Neutrophil (primary cell): ENCODE measurements around the gene SLC1A1.

Experiments used
- H3K27ac ChIP-seq: fragments of 200-600 bp; sonication (generic); 2 replicates; pipeline ENCODE4 v1.5.1; 2016; ENCODE audit warnings: mild to moderate bottlenecking, moderate library complexity
- H3K27me3 ChIP-seq: fragments of 200-600 bp; sonication (generic); 2 replicates; pipeline ENCODE4 v1.6.0; 2016; ENCODE audit warnings: mild to moderate bottlenecking
- H3K36me3 ChIP-seq: fragments of 200-600 bp; sonication (generic); 2 replicates; pipeline ENCODE4 v1.5.1; 2017
- H3K4me1 ChIP-seq, 2 experiments: fragments of 200-600 bp in 1 of 2; sonication (generic) in 1 of 2; 1 replicate in 1 of 2; 2 replicates in 1 of 2; pipeline versions ENCODE4 v1.5.1 to v1.6.1; 2013 to 2016; ENCODE audit warnings: low read depth in 1 of 2, low read length in 1 of 2, mild to moderate bottlenecking in 1 of 2, moderate library complexity in 1 of 2; ENCODE audit not compliant: control insufficient read depth in 1 of 2, insufficient read depth in 1 of 2
- H3K4me3 ChIP-seq, 2 experiments: fragments of 200-600 bp in 1 of 2; sonication (generic) in 1 of 2; 1 replicate in 1 of 2; 2 replicates in 1 of 2; pipeline ENCODE4 v1.5.1; 2013 to 2016; ENCODE audit warnings: low read depth in 1 of 2, low read length in 1 of 2, mild to moderate bottlenecking in 1 of 2, moderate library complexity in 1 of 2
- H3K9me3 ChIP-seq: fragments of 200-600 bp; sonication (generic); 2 replicates; pipeline ENCODE4 v1.5.1; 2016
- CTCF ChIP-seq: fragments of 200-600 bp; sonication (generic); IDR thresholded peaks from 2 replicates; pipeline ENCODE4 v1.5.1; 2016; ENCODE audit warnings: antibody characterized with exemption

The SLC1A1 gene

GRCh38 chr9:4547016-4547415, 56.7 kb downstream of the SLC1A1 start:
- H3K4me3 ChIP-seq, result no peak overlapping the region
- no peak for TF ChIP-seq CTCF
- H3K36me3 ChIP-seq, result no peaks in the 10 kb centered on the region
- H3K27me3 ChIP-seq, result peaks cover 17% of the 10 kb centered on the region
- H3K4me1 ChIP-seq, result no peaks in the 10 kb centered on the region
- no peaks in the 10 kb centered on the region for H3K9me3 ChIP-seq
- no peak overlapping the region for H3K27ac ChIP-seq

GRCh38 chr9:4548811-4549725, 58.8 kb downstream of the SLC1A1 start:
- Histone ChIP-seq H3K4me3 (no peak overlapping the region), H3K9me3 (no peaks in the 10 kb centered on the region), H3K36me3 (no peaks in the 10 kb centered on the region), H3K4me1 (no peaks in the 10 kb centered on the region), H3K27ac (no peak overlapping the region), H3K27me3 (peaks cover 21% of the 10 kb centered on the region)
- no peak for TF ChIP-seq CTCF

- H3K4me3 ChIP-seq, result no peak overlapping the region
- H3K27ac ChIP-seq, result no peak overlapping the region
- H3K27me3 ChIP-seq, result peaks cover 21% of the 10 kb centered on the region
- TF ChIP-seq CTCF, result no peak
- no peaks in the 10 kb centered on the region for H3K9me3 ChIP-seq
- H3K4me1 ChIP-seq, result no peaks in the 10 kb centered on the region
- H3K36me3 ChIP-seq, result no peaks in the 10 kb centered on the region
Measured at GRCh38 chr9:4549751-4550295, 59.6 kb downstream of the SLC1A1 start.

GRCh38 chr9:4550777-4551484, 60.7 kb downstream of the SLC1A1 start:
- H3K4me1 ChIP-seq, result no peaks in the 10 kb centered on the region
- H3K4me3 ChIP-seq, result no peak overlapping the region
- no peak overlapping the region for H3K27ac ChIP-seq
- H3K36me3 ChIP-seq, result no peaks in the 10 kb centered on the region
- H3K9me3 ChIP-seq, result no peaks in the 10 kb centered on the region
- no peak for TF ChIP-seq CTCF
- H3K27me3 ChIP-seq, result peaks cover 13% of the 10 kb centered on the region

- H3K36me3 ChIP-seq, result no peaks in the 10 kb centered on the region
- H3K4me1 ChIP-seq, result no peaks in the 10 kb centered on the region
- no peaks in the 10 kb centered on the region for H3K9me3 ChIP-seq
- TF ChIP-seq CTCF, result no peak
- no peak overlapping the region for H3K27ac ChIP-seq
- peaks cover 8% of the 10 kb centered on the region for H3K27me3 ChIP-seq
- H3K4me3 ChIP-seq, result no peak overlapping the region
Measured at GRCh38 chr9:4553951-4554381, 63.7 kb downstream of the SLC1A1 start.
